Measurements from ENCODE around the gene ARFGEF3. TPM values are rescaled to one million over a fixed set of nuclear protein-coding genes. Genes with fewer than 3 reads are reported as not detected.
"Not testable (repeated sequence)": the region's sequence is repeated elsewhere in the genome, so short reads cannot be mapped to it uniquely, and the experiment has no call there.

ARFGEF3 gene, protein sequence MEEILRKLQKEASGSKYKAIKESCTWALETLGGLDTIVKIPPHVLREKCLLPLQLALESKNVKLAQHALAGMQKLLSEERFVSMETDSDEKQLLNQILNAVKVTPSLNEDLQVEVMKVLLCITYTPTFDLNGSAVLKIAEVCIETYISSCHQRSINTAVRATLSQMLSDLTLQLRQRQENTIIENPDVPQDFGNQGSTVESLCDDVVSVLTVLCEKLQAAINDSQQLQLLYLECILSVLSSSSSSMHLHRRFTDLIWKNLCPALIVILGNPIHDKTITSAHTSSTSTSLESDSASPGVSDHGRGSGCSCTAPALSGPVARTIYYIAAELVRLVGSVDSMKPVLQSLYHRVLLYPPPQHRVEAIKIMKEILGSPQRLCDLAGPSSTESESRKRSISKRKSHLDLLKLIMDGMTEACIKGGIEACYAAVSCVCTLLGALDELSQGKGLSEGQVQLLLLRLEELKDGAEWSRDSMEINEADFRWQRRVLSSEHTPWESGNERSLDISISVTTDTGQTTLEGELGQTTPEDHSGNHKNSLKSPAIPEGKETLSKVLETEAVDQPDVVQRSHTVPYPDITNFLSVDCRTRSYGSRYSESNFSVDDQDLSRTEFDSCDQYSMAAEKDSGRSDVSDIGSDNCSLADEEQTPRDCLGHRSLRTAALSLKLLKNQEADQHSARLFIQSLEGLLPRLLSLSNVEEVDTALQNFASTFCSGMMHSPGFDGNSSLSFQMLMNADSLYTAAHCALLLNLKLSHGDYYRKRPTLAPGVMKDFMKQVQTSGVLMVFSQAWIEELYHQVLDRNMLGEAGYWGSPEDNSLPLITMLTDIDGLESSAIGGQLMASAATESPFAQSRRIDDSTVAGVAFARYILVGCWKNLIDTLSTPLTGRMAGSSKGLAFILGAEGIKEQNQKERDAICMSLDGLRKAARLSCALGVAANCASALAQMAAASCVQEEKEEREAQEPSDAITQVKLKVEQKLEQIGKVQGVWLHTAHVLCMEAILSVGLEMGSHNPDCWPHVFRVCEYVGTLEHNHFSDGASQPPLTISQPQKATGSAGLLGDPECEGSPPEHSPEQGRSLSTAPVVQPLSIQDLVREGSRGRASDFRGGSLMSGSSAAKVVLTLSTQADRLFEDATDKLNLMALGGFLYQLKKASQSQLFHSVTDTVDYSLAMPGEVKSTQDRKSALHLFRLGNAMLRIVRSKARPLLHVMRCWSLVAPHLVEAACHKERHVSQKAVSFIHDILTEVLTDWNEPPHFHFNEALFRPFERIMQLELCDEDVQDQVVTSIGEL (N-terminal part only)
- total RNA-seq = under 1 TPM; 0.05 to 0.08 TPM

- no peaks in the 10 kb centered on the region for H3K36me3 Mint-ChIP-seq (ENCODE audit: low read depth)
- H3K27me3 Mint-ChIP-seq (ENCODE audit: low read depth) = peaks cover 50% of the 10 kb centered on the region
- ATAC-seq = peak; percentile 95
- peaks cover 12% of the 10 kb centered on the region for H3K4me1 Mint-ChIP-seq (ENCODE audit: low read depth)
- no peaks in the 10 kb centered on the region for H3K9me3 Mint-ChIP-seq (ENCODE audit: insufficient read depth)
- ChIA-PET CTCF (interaction anchor here (1.7 kb wide), 1 partner anchor 46 kb away, joined by 4 read pairs; no protein-coding TSS in a partner anchor), POLR2A (no interaction called here)
- DNase-seq = peak; percentile 62
- H3K27ac Mint-ChIP-seq = no peak within 1 kb of the TSS
- peak within 1 kb of the TSS; percentile 69 for H3K4me3 Mint-ChIP-seq
These were observed at the start of gene ARFGEF3 for GRCh38 chr6:138161338-138162110. TSS of gene ARFGEF3 (plus strand) at chr6:138161939. CDS start at chr6:138162087, 148 bp downstream.

- Mint-ChIP-seq H3K27me3 (ENCODE audit: low read depth) (peaks cover 42% of the 10 kb centered on the region), H3K4me1 (ENCODE audit: low read depth) (peaks cover 9% of the 10 kb centered on the region), H3K36me3 (ENCODE audit: low read depth) (no peaks in the 10 kb centered on the region), H3K27ac (no peak overlapping the region), H3K4me3 (no peak overlapping the region), H3K9me3 (ENCODE audit: insufficient read depth) (no peaks in the 10 kb centered on the region)
- no peak for DNase-seq
- POLR2A ChIA-PET = no interaction called here
- no peak for ATAC-seq
- CTCF ChIA-PET = interaction anchor here (0.7 to 5.1 kb wide), 3 partner anchors 108 to 652 kb away, joined by 3 to 48 read pairs (median 3); no protein-coding TSS in a partner anchor
These were observed 48.0 kb upstream of the ARFGEF3 start for GRCh38 chr6:138113588-138114210.

DNA sequence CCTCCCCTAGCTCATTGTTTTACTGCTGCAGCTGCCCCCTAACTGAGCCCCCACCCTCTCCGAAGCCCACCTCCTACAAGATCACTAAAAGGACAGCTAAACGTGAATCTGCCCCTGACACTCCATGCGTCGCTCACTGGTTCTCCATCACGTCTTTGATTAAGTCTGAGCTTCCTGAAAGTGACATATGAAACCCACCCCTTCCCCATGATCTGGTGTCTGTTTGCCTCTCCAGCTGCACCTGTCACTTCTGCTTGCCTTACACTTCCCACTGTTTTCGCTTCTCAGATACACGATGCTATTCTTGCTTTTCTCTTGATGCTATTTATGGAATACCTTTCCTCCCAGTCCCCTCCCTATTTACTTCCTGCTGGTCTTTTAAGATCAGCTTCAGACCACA, 46.5 kb upstream of the ARFGEF3 start:
- no peaks in the 10 kb centered on the region for H3K9me3 Mint-ChIP-seq (ENCODE audit: insufficient read depth)
- peaks cover 47% of the 10 kb centered on the region for H3K27me3 Mint-ChIP-seq (ENCODE audit: low read depth)
- no peaks in the 10 kb centered on the region for H3K36me3 Mint-ChIP-seq (ENCODE audit: low read depth)
- DNase-seq (no peak), ATAC-seq (no peak)
- peaks cover 6% of the 10 kb centered on the region for H3K4me1 Mint-ChIP-seq (ENCODE audit: low read depth)
- ChIA-PET CTCF (interaction anchor here (0.7 to 5.1 kb wide), 32 partner anchors 10 to 651 kb away, joined by 3 to 57 read pairs (median 5); partner anchors contain the start of genes HEBP2 and PERP), POLR2A (no interaction called here)
- no peak overlapping the region for H3K4me3 Mint-ChIP-seq
- H3K27ac Mint-ChIP-seq = no peak overlapping the region

- peak; percentile 83 for ATAC-seq
- peak; percentile 58 for DNase-seq
- Mint-ChIP-seq H3K27me3 (ENCODE audit: low read depth) (peaks cover 49% of the 10 kb centered on the region), H3K9me3 (ENCODE audit: insufficient read depth) (no peaks in the 10 kb centered on the region), H3K4me1 (ENCODE audit: low read depth) (peaks cover 6% of the 10 kb centered on the region), H3K27ac (no peak overlapping the region), H3K36me3 (ENCODE audit: low read depth) (no peaks in the 10 kb centered on the region), H3K4me3 (no peak overlapping the region)
- ChIA-PET CTCF (interaction anchor here (0.6 to 5.1 kb wide), 45 partner anchors 8 to 650 kb away, joined by 3 to 57 read pairs (median 5); partner anchors contain the start of genes ARFGEF3 and PERP), POLR2A (no interaction called here)
These were observed 45.7 kb upstream of the ARFGEF3 start for GRCh38 chr6:138115877-138116660.

DNA sequence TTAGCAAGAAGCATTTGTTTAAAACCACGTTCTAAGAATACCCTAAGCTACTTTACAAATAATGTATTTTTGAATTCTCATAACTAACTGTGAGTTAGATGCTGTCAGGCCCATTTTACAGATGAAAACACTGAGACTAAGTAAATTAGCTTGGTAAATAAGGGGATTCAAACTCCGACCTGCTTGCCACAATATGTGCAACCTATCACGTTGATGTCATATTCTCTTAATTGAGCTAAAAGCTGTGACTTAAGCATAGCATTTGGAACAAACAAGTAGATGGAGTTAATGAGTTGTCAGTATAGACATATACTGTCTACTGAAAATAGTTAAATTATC, 45.1 kb upstream of the ARFGEF3 start:
- Mint-ChIP-seq H3K4me3 (no peak overlapping the region), H3K4me1 (ENCODE audit: low read depth) (peaks cover 6% of the 10 kb centered on the region), H3K27ac (no peak overlapping the region), H3K36me3 (ENCODE audit: low read depth) (no peaks in the 10 kb centered on the region), H3K27me3 (ENCODE audit: low read depth) (peaks cover 44% of the 10 kb centered on the region), H3K9me3 (ENCODE audit: insufficient read depth) (no peaks in the 10 kb centered on the region)
- ATAC-seq (no peak), DNase-seq (no peak)
- ChIA-PET POLR2A (no interaction called here), CTCF (interaction anchor here (0.7 to 5.1 kb wide), 33 partner anchors 8 to 474 kb away, joined by 3 to 57 read pairs (median 6); partner anchors contain the start of gene PERP)

DNA sequence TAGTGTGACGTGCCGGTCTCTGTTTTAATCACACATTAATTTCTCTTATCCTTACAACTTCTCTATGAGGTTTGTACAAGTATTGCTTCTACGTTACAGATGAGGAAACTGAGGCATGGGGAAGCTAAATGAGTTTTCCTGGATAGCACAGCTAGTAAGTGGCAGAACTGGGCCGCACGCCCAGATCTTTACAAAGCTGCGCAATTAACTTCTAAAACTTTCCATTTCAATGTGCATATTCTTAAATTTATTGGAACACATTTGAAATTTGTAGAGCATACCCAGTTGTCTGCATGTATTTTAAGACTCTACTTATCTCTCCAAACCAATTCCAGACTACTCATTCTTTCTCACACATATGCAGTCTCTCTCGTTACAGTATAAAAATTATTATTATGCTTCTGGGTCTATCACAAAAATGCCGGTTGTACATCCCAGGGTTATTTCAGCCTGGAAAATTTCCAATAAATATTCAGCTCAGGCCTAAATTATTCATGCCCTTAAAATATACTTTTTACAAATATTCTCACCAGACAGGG, 44.3 kb upstream of the ARFGEF3 start:
- DNase-seq (no peak), ATAC-seq (no peak)
- H3K27ac Mint-ChIP-seq = no peak overlapping the region
- ChIA-PET POLR2A (interaction anchor here (0.7 kb wide), 1 partner anchor 191 kb away, joined by 3 read pairs; no protein-coding TSS in a partner anchor), CTCF (interaction anchor here (1.3 to 5.1 kb wide), 13 partner anchors 9 to 470 kb away, joined by 4 to 57 read pairs (median 14); partner anchors contain the start of gene PERP)
- no peaks in the 10 kb centered on the region for H3K9me3 Mint-ChIP-seq (ENCODE audit: insufficient read depth)
- H3K4me1 Mint-ChIP-seq (ENCODE audit: low read depth) = peaks cover 6% of the 10 kb centered on the region
- no peak overlapping the region for H3K4me3 Mint-ChIP-seq
- no peaks in the 10 kb centered on the region for H3K36me3 Mint-ChIP-seq (ENCODE audit: low read depth)
- peaks cover 44% of the 10 kb centered on the region for H3K27me3 Mint-ChIP-seq (ENCODE audit: low read depth)

DNA sequence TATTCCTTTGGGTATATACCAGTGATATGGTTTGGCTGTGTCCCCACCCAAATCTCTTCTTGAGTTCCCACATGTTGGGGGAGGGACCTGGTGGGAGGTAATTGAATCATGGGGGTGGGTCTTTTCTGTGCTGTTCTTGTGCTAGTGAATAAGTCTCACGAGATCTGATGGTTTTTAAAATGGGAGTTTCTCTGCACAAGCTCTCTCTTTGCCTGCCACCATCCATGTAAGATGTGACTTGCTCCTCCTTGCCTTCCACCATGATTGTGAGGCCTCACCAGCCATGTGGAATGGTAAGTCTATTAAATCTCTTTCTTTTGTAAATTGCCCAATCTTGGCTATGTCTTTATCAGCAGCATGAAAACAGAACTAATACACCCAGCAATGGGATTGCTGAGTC, 42.5 kb upstream of the ARFGEF3 start:
- H3K4me3 Mint-ChIP-seq; H3K36me3 Mint-ChIP-seq (ENCODE audit: low read depth); H3K27ac Mint-ChIP-seq; H3K4me1 Mint-ChIP-seq (ENCODE audit: low read depth); POLR2A ChIA-PET; H3K9me3 Mint-ChIP-seq (ENCODE audit: insufficient read depth); DNase-seq; ATAC-seq: not testable (repeated sequence)
- CTCF ChIA-PET = interaction anchor here (0.9 to 1.3 kb wide), 2 partner anchors 169 to 402 kb away, joined by 3 to 5 read pairs; no protein-coding TSS in a partner anchor
- peaks cover 37% of the 10 kb centered on the region for H3K27me3 Mint-ChIP-seq (ENCODE audit: low read depth)

- ChIA-PET POLR2A (no interaction called here), CTCF (interaction anchor here (1.2 to 1.3 kb wide), 2 partner anchors 168 to 470 kb away, joined by 4 to 5 read pairs; no protein-coding TSS in a partner anchor)
- Mint-ChIP-seq H3K27me3 (ENCODE audit: low read depth) (peaks cover 33% of the 10 kb centered on the region), H3K27ac (no peak overlapping the region), H3K4me1 (ENCODE audit: low read depth) (peaks cover 6% of the 10 kb centered on the region), H3K36me3 (ENCODE audit: low read depth) (no peaks in the 10 kb centered on the region), H3K9me3 (ENCODE audit: insufficient read depth) (no peaks in the 10 kb centered on the region), H3K4me3 (no peak overlapping the region)
- DNase-seq (no peak), ATAC-seq (no peak)
These were observed 41.8 kb upstream of the ARFGEF3 start for GRCh38 chr6:138119976-138120375.

DNA sequence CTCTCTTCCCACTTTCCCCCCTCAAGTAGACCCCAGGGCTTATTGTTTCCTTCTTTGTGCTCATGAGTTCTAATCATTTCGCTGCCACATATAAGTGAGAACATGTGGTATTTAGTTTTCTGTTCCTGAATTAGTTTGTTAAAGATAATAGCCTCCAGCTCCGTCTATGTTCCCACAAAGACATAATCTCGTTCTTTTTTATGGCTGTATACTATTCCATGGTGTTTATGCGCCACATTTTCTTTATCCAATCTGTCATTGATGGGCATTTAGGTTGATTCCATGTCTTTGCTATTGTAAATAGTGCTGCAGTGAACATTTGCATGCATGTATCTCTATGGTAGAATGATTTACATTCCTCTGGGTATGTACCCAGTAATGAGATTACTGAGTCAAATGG, 37.6 kb upstream of the ARFGEF3 start:
- no peak for DNase-seq
- Mint-ChIP-seq H3K4me1 (ENCODE audit: low read depth) (no peaks in the 10 kb centered on the region), H3K9me3 (ENCODE audit: insufficient read depth) (no peaks in the 10 kb centered on the region), H3K27me3 (ENCODE audit: low read depth) (peaks cover 29% of the 10 kb centered on the region), H3K36me3 (ENCODE audit: low read depth) (no peaks in the 10 kb centered on the region), H3K4me3 (no peak overlapping the region), H3K27ac (no peak overlapping the region)
- ChIA-PET CTCF (interaction anchor here (1.1 to 3.0 kb wide), 4 partner anchors 8 to 385 kb away, joined by 3 to 18 read pairs (median 6); no protein-coding TSS in a partner anchor), POLR2A (no interaction called here)
- no peak for ATAC-seq

Data from activated CD8-positive, alpha-beta T cell treated with anti-CD3 and anti-CD28 coated beads, Interleukin-2, amount 10 ng/mL, durations not matched to agents 7 days and 5 days (primary cell).